Activated CD8-positive, alpha-beta memory T cell treated with anti-CD3 and anti-CD28 coated beads for 24 hours (primary cell): Measurements from ENCODE around the gene P3R3URF.
"Not testable (repeated sequence)": the region's sequence is repeated elsewhere in the genome, so short reads cannot be mapped to it uniquely, and the experiment has no call there.

Experiments
- DNase-seq: peaks from one replicate; pipeline ENCODE4 v3.0.0-alpha.2; 2020

P3R3URF gene

GRCh38 chr1:46176211-46176865 lies at the start of gene P3R3URF:
TSS of gene P3R3URF (minus strand) at chr1:46176488. CDS start at chr1:46176471, 17 bp downstream.
- no peak for DNase-seq

GRCh38 chr1:46224966-46225365 lies 48.7 kb upstream of the P3R3URF start:
- no peak for DNase-seq

- DNase-seq, result peak; percentile 74
Measured at GRCh38 chr1:46223472-46223943, 47.2 kb upstream of the P3R3URF start.

- DNase-seq, result not testable (repeated sequence)
Measured at GRCh38 chr1:46223055-46223454, 46.8 kb upstream of the P3R3URF start.

GRCh38 chr1:46221749-46222148 lies 45.5 kb upstream of the P3R3URF start:
- DNase-seq, result no peak

GRCh38 chr1:46220808-46221207 lies 44.5 kb upstream of the P3R3URF start:
- no peak for DNase-seq

- no peak for DNase-seq
Measured at GRCh38 chr1:46219551-46220520, 43.5 kb upstream of the P3R3URF start.

- DNase-seq, result no peak
Measured at GRCh38 chr1:46218443-46218842, 42.2 kb upstream of the P3R3URF start.

- no peak for DNase-seq
Measured at GRCh38 chr1:46215504-46215903, 39.2 kb upstream of the P3R3URF start.

- DNase-seq, result no peak
Measured at GRCh38 chr1:46211051-46211450, 34.8 kb upstream of the P3R3URF start.

GRCh38 chr1:46210561-46210960 lies 34.3 kb upstream of the P3R3URF start:
- no peak for DNase-seq

GRCh38 chr1:46206399-46206798 lies 30.1 kb upstream of the P3R3URF start:
- DNase-seq, result no peak

- no peak for DNase-seq
Measured at GRCh38 chr1:46205791-46206190, 29.5 kb upstream of the P3R3URF start.

GRCh38 chr1:46205141-46205540 lies 28.9 kb upstream of the P3R3URF start:
- no peak for DNase-seq

- DNase-seq, result no peak
Measured at GRCh38 chr1:46204406-46204742, 28.1 kb upstream of the P3R3URF start.

- DNase-seq, result no peak
Measured at GRCh38 chr1:46203738-46204405, 27.6 kb upstream of the P3R3URF start.

- no peak for DNase-seq
Measured at GRCh38 chr1:46199233-46199749, 23.0 kb upstream of the P3R3URF start.

GRCh38 chr1:46197964-46198811 lies 21.9 kb upstream of the P3R3URF start, which contains the start of gene POMGNT1:
TSS of gene POMGNT1 (minus strand) at chr1:46198434. CDS start at chr1:46197821, 613 bp downstream.
- peak; percentile 91 for DNase-seq

GRCh38 chr1:46197560-46197963 lies 21.3 kb upstream of the P3R3URF start:
- no peak for DNase-seq

- no peak for DNase-seq
Measured at GRCh38 chr1:46196609-46197008, 20.3 kb upstream of the P3R3URF start.

GRCh38 chr1:46194641-46195193 lies 18.4 kb upstream of the P3R3URF start:
- DNase-seq, result no peak
